AG20443 (cell line): Measurements from ENCODE around the gene SH3RF3.

ENCODE experiments used
- DNase-seq: peaks from one replicate; pipeline ENCODE4 v3.0.0; 2012; ENCODE audit warnings: low spot score, mixed read lengths

Gene SH3RF3

DNA sequence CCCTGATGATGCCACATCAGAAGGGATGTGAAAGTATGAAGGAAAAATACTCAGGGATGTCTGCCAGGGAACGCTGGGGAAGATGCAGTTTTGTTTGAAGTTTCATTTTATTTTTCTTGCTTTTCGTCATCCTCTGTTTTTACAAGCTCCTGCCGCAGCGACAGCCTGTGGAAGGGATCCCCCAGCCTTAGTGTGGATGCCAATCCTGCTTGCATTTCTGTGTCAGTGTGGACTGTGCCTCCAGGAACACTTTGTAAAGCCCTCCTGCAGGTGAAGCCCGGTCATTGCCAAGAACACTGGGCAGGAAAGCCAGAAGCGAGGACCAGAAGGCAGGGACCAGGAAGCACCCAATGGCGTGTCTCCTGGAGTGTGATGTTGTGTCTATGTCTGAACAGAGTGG lies 250.5 kb downstream of the SH3RF3 start:
- no peak for DNase-seq

DNA sequence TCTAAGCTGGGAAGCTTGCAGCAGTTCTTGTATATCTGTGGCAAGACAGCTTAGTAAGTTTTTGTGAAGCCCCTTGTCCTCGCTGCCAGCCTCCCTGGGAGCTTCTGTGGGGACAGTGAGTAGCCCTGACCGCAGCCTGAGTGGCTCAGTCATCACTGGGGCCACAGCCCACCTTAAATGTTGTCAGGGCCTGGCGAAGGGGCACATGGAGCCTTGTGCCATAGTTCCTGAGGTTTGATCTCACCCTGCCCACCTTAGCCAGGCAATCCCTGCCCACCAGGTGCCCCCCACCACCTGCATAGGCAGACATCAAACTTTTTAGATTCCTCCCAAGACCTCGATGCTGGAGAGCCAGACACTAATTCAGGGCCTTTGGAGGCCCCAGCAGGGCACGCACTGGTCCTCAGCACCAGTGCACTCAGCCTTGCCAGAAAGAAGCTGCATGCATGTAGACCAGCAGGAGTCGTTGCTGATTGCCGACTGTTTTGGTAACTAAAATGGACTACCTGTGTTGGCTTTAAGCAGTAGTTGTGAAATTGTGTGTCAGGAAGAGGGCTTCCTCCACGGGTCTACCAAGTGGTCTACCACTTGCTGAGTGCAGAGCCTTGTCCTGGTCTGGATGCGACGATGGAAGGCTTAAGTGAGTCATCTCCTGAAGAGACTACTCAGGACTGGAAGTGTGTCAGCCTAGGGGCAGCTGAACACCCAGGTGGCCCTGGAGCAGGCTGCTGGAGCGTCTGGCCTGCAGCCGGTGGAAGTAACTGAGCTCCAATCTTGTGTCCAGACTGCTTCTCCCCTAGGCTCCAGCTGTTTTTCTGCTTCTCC lies 251.7 kb downstream of the SH3RF3 start:
- DNase-seq = no peak

DNA sequence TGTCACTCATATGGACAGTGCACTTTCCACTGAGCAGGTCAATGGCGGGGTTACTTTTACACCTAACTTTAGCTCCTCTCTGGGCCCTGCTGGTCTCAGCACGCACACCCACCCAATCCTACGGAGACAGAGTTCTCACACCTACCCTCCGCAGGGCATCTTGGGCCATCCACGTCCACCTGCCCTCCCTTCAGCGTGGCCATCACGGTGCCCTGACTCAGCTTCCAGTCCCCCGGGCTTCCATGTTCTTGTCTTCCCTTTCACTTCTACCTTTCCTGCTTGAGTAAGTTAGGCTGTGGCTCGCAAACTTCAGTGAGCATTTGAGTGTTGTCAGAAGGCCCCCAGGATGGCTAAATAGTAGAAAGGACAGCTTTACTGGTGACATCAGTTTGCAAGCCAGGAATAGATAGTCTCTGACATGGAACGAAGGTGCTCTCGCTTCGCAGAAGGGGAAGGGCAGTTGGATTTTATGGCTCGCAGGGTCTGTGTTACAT lies 252.4 kb downstream of the SH3RF3 start:
- DNase-seq = no peak

DNA sequence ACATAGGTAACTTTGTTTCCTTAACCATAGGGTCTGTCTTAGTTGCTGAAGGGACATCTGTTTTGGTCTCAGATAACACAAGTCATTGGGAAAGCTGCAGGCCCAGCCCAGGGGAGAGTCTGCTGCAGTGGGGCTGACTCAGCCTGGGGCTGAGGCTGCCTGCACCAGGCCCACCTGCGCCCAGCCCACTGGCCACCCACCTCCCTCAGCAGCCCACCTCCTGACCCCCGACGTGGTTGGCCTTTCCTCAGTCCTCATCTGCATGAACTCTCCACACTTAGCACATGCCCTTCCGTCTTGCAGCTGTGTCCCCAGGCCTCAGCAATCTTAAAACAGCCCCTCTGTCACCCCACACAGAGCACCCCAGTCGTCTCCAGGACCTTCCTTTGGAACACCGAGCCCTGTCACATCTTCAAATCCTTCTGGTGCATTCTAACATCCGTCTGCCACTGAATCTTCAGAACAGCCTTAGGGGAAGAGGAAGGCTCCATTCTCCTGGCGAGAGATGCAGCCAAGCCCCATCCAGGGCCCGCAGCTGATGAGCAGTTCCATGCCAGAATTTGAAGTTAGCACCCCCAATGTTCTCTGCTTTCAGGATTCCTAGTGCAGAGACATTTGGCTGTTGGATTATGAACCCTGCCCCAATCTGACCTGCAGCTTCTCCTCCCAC lies 253.4 kb downstream of the SH3RF3 start:
- no peak for DNase-seq

DNA sequence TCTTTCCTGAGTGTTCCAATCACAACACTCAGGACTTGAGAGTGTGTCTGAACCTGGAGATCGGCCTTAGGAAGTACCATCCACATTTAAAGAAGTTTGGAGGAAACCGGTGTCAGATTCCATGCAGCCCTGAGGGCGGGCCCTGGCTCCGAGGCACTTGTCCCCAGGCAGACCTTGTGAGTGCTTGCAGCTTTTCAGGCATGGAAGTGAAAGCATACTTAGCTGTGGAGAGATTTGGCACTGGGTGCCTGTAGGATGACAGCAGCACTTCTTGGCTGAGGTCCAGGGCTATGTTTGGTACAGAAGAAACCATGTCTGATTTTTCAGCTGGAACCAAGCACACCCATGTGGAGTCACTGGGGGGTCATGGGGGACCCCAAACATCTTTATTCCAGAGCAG lies 253.9 kb downstream of the SH3RF3 start:
- DNase-seq = peak; percentile 86

DNA sequence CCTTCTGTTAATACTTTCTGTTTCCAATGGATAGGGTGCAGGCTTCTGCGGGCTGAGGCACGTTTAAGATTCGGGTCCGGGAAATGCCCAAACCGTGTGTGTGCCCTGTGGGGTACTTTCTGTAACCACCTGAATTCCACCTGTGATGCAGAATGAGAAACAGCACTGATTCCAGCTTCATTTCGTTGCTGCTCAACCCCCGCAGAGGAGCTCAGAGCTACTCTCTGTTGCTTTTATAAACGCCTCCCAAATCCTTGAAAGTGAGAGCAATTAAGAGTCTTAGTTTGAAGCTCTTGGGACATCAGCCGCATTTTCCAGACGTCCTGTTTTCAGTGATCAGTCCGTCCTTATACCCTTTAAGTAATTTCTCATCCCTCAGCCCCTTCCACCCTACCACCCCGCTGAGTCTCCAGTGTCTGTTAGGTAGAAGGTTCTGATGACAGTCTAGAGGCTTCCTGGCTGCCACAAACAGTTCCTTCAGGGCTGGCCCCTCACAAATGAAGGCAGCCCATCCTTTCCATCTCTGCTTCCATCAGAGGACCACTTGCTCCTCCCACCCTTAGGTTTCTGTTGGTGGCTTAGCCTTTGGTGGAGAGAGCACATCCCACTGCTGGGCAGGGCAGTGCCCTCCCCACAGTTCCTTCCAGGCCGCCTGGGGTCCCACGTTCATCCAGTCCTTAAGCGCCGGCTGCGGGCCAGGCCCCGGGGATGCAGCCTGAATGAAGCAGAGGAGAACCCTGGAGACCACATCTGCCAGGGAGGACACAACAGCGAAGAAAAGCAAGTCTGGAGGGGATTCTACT lies 254.7 kb downstream of the SH3RF3 start:
- DNase-seq = no peak

GRCh38 chr2:109384308-109385271 lies 255.6 kb downstream of the SH3RF3 start:
- no peak for DNase-seq

- DNase-seq = no peak
Measured at GRCh38 chr2:109385506-109385905, 256.5 kb downstream of the SH3RF3 start.

DNA sequence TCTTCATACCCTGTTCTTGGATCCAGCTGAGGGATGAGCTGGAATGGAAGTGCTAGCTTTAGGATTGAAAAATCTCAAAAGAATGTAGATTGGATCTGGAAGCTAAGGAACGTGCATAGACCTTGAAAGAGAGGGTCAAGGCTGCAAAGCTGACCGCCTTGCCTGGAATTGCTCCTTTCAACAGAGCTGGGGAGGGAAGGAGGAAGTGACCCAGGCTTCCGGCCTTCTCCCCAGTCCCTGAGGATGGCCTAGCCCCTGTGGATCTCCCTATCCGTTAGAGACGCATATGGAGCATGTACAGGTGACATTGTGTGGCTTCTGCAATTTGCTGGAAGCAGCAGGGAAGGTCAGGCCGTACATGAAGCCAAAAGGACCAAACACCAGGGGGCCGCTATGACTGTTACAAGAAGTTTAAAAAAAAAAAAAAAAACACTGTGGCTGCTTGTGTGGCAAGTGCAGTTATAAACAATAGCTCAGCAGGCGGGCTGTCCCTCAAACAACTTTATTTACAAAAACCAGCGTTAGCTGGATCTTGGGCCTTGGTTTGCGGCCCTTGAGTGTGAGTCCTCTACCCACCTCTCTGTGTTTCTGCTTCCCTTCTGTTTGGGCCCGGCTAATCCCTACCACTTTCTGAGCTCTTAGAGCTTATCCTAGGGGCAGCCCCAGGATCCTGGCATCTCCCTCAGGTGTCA lies 257.1 kb downstream of the SH3RF3 start:
- DNase-seq = no peak

DNA sequence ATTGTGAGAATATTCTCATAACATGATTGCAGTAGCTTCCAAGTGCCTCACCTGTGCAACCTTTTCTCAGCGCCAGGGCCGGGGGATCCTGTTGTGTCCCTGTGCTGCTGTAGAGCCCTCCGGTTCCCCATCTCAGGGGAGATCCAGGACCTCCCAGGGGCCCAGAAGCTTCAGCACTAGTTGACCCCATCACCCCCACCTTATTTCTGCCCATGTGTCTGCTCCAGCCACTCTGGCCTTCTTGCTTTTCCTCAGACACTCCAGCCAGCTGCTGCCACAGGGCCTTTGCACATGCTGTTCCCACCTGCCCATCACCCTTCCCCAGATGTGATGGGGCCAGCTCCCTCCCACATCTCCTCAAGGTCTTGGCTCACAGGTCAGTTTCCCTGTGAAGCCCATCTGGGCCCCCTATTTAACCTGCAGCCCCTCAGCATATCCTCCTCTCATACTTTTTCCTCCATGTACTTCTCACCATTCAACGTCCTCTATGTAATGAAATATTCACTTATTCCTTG lies 258.3 kb downstream of the SH3RF3 start:
- no peak for DNase-seq

- DNase-seq = no peak
Measured at GRCh38 chr2:109387778-109388469, 258.9 kb downstream of the SH3RF3 start.

DNA sequence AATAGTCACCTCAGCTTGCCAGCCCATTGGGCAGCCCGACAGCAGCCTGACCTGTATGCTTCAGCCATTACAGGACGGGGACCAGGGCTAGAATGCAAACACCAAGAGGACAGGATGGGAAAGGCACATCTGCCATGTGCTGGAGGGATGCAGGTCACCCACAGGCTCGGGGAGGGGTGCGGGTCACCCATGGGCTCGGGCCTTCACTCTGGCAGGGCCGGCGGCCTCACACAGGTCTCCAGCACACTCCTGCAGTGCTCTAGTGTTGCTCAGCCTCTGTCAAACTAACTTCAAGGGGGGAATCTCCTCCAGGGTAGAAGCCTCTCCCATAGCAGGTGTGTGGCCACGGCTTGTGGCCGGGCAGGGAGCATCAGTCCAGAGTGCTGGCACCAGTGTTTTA lies 262.2 kb downstream of the SH3RF3 start:
- no peak for DNase-seq

DNA sequence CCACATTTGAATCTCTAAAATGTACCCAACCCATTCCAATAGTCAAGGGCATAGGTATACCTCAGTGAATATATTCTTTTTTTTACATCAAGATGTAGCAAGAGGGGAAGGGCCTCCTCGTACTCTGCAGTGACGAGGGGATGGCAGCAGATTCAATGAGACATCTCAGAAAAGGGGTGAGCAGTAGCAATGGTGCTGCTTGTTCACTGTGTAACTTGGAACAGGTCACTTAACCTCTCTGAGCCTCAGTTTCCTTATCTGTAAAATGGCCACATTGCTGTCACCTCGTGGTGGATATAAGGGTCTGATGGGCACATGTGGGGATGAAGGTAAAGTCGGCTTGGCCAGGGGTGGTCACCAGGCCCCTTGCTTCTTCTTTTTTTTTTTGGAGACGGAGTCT lies 263.1 kb downstream of the SH3RF3 start:
- DNase-seq = no peak

- no peak for DNase-seq
Measured at GRCh38 chr2:109392816-109393661, 264.0 kb downstream of the SH3RF3 start.

DNA sequence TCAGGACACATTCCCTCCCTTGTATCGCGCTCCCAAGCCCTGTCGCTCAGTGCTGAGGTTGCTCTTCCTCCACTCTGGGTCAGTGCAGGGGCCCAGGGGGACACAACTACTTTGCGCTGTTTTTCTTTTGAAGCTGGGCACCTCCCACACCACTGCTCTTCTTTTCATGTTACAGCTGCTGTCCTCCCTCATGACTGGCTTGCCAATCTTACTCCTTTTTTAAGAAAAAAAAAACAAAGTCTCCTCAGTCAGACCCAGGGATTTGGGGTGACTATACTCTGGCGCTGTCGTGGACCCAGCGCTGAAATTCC lies 264.6 kb downstream of the SH3RF3 start:
- DNase-seq = no peak

DNA sequence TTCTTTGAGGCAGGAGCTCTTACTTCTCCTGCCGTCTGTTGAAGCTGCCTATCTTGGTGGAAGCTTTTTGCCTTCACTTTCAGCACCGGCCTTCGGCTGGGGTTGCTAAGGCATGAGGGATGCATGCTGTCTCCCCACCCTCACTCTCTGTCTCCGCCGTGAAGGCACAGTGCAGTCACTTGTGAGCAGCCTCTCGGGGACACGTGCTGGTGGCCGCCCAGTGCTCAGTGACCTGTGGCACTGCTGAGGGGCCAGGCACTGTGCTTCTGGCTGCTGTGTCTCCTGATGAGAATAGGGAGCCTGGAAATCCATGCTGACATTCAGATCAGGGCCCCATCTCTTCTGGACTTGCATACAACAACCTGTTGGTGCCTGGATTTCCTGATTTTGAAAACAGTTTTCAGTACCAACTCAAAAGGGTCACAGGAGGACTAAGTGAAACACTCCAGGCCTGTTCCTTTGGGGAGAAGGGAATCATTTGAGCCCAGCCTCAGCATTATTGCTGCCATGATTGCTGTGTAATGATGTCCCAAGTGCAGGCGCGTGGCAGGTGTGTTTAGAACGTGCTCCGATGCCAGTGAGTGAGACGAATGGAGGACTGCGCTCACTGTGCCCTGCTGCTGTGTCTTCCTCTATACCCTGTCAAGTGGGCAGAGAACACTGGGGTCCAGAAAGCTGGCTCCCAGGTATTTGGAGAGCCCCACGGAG lies 266.6 kb downstream of the SH3RF3 start:
- DNase-seq = no peak

DNA sequence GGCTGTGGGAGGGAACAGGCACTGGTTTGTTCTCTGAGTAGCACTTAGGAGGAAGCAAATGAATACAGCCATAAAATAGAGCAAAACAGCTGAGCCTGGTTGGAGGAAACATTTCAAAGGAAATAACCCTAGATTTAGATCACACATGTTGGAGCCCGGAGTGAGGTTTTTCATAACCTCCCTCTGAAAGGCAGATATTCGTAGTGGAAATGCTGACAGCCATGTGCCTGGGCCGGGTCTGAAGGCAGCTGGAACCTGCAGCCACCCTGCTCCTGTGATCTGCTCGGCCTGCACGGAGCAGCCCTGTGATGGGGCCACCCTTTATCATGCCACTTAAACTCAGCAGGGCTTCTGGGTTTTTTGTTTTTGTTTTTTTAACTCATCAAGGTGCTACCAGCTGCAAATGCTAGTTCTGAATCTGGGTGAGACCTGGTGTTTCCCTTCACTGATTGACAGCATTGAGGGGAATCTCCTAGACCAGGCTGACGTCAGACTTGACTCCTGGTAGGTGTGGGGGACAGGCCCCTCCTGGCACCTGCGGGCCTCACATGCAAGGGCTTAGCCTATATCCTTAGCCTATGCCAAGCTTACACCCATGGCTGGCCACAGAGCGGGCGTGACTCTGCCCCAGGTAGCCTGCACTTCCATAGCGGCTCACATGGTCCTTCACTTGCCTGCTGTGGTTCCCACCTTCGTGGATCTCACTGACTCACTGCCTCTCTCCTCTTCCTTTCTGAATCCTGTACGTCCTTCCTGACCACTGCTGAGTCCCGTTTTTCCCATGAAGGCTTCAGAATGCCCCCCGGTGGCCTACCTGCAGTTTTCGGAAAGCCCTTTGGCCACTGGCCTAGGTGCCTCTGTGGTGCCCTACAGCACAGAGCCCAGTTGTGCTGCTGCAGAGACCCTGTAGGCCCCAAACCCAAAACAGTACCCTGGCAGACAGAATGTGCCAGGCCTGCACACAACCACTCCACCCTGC lies 267.5 kb downstream of the SH3RF3 start:
- DNase-seq = no peak
